Smooth muscle cell (in vitro differentiated cells): Measurements from ENCODE around the gene EMILIN1. TPM values are rescaled to one million over a fixed set of nuclear protein-coding genes. Genes with fewer than 3 reads are reported as not detected.
A peak's percentile ranks its signal among the peaks of the same experiment; 100 is the strongest.

Experiments used
- DNase-seq: peaks from one replicate; lab custom pipeline; 2025; ENCODE audit not compliant: unreplicated experiment; lab: John Stamatoyannopoulos, UW
- H2AFZ ChIP-seq: fragments of 200-600 bp; sonication (generic); 2 replicates; pipeline ENCODE4 v1.6.0; 2016; ENCODE audit warnings: antibody characterized with exemption, low read depth, mild to moderate bottlenecking
- H3F3A ChIP-seq: fragments of 200-600 bp; sonication (generic); 2 replicates; pipeline ENCODE4 v1.6.0; 2017; ENCODE audit warnings: antibody characterized with exemption, low read depth
- H3K27ac ChIP-seq: fragments of 200-600 bp; sonication (generic); 2 replicates; pipeline ENCODE4 v1.5.1; 2016; ENCODE audit warnings: low read depth, mild to moderate bottlenecking
- H3K27me3 ChIP-seq: fragments of 200-600 bp; sonication (generic); 2 replicates; pipeline ENCODE4 v1.6.1; 2016; ENCODE audit warnings: low read depth, mild to moderate bottlenecking
- H3K36me3 ChIP-seq: fragments of 200-600 bp; sonication (generic); 2 replicates; pipeline ENCODE4 v1.5.1; 2016; ENCODE audit warnings: low read depth
- H3K4me1 ChIP-seq: fragments of 200-600 bp; sonication (generic); 2 replicates; pipeline ENCODE4 v1.5.1; 2016; ENCODE audit warnings: low read depth
- H3K4me2 ChIP-seq: fragments of 200-600 bp; sonication (generic); 2 replicates; pipeline ENCODE4 v1.6.0; 2016; ENCODE audit warnings: mild to moderate bottlenecking
- H3K4me3 ChIP-seq: fragments of 200-600 bp; sonication (generic); 2 replicates; pipeline ENCODE4 v1.5.1; 2016; ENCODE audit warnings: mild to moderate bottlenecking
- H3K79me2 ChIP-seq: fragments of 200-600 bp; sonication (generic); 2 replicates; pipeline ENCODE4 v1.6.0; 2016; ENCODE audit warnings: low read depth, mild to moderate bottlenecking
- H3K9ac ChIP-seq: fragments of 200-600 bp; sonication (generic); 2 replicates; pipeline ENCODE4 v1.6.0; 2016; ENCODE audit warnings: low read depth
- H3K9me3 ChIP-seq: fragments of 200-600 bp; sonication (generic); replicated peaks from 2 replicates; pipeline ENCODE4 v1.5.1; 2016; ENCODE audit warnings: low read depth
- H4K20me1 ChIP-seq: fragments of 200-600 bp; sonication (generic); 2 replicates; pipeline ENCODE4 v1.6.0; 2016; ENCODE audit warnings: low read depth
- CTCF ChIP-seq: fragments of 200-600 bp; sonication (generic); IDR thresholded peaks from 2 replicates; pipeline ENCODE4 v1.5.1; 2017; ENCODE audit warnings: borderline replicate concordance, mild to moderate bottlenecking, antibody characterized with exemption; ENCODE audit not compliant: insufficient read depth, poor library complexity, severe bottlenecking
- WGBS: methylation state at CpG from one replicate; pipeline ENCODE4 v1.1.7; 2016; ENCODE audit warnings: low lambda C conversion rate; 5-methylcytosine and 5-hydroxymethylcytosine counted together
- polyA plus RNA-seq: library from polyadenylated mRNA; unstranded; fragments of >200 nt; fragmentation: Nextera tagmentation; extraction: Ambion mirVana; gene quantifications from 2 replicates; pipeline ENCODE4 v1.2.1, GENCODE V29; 2016
- total RNA-seq: library from RNA; depleted of rRNA; stranded (reverse); fragments of >200 nt; gene quantifications from 2 replicates; pipeline ENCODE4 v1.2.3, GENCODE V29; 2014

EMILIN1 gene
- total and polyA plus RNA-seq, 2 experiments from 2014 or later, result 111 to 518 TPM

GRCh38 chr2:27130396-27130795 lies 52.0 kb downstream of the EMILIN1 start:
- Histone ChIP-seq H3K4me2 (no peak overlapping the region), H3K27me3 (no peaks in the 10 kb centered on the region), H3K4me1 (peaks cover 6% of the 10 kb centered on the region), H3F3A (peaks cover 4% of the 10 kb centered on the region), H4K20me1 (peaks cover 18% of the 10 kb centered on the region), H2AFZ (no peak overlapping the region), H3K9ac (no peak overlapping the region), H3K9me3 (no peaks in the 10 kb centered on the region), H3K36me3 (no peaks in the 10 kb centered on the region), H3K4me3 (no peak overlapping the region), H3K27ac (no peak overlapping the region), H3K79me2 (peaks cover 17% of the 10 kb centered on the region)
- no peak for TF ChIP-seq CTCF
- no peak for DNase-seq
- WGBS, result 96% methylated on average over 10 of the region's 10 CpGs

- peaks cover 6% of the 10 kb centered on the region for H3K4me1 ChIP-seq
- no peaks in the 10 kb centered on the region for H3K27me3 ChIP-seq
- no peak overlapping the region for H3K9ac ChIP-seq
- peaks cover 17% of the 10 kb centered on the region for H3K79me2 ChIP-seq
- WGBS, result 94% methylated on average over 11 of the region's 11 CpGs
- no peak for DNase-seq
- peaks cover 4% of the 10 kb centered on the region for H3F3A ChIP-seq
- H3K27ac ChIP-seq, result no peak overlapping the region
- TF ChIP-seq CTCF, result no peak
- H3K4me2 ChIP-seq, result no peak overlapping the region
- no peak overlapping the region for H2AFZ ChIP-seq
- no peaks in the 10 kb centered on the region for H3K9me3 ChIP-seq
- H4K20me1 ChIP-seq, result peaks cover 18% of the 10 kb centered on the region
- H3K4me3 ChIP-seq, result no peak overlapping the region
- H3K36me3 ChIP-seq, result no peaks in the 10 kb centered on the region
Observed at GRCh38 chr2:27131429-27131828, 53.0 kb downstream of the EMILIN1 start.

GRCh38 chr2:27133195-27133875 lies 54.9 kb downstream of the EMILIN1 start:
- no peaks in the 10 kb centered on the region for H3K27me3 ChIP-seq
- peak overlapping the region; percentile 81 for H3K9ac ChIP-seq
- H3K27ac ChIP-seq, result no peak overlapping the region
- peaks cover 18% of the 10 kb centered on the region for H4K20me1 ChIP-seq
- peaks cover 6% of the 10 kb centered on the region for H3K4me1 ChIP-seq
- no peaks in the 10 kb centered on the region for H3K9me3 ChIP-seq
- peak overlapping the region; percentile 83 for H3K4me3 ChIP-seq
- H3K4me2 ChIP-seq, result peak overlapping the region; percentile 85
- no peaks in the 10 kb centered on the region for H3K36me3 ChIP-seq
- 61% methylated on average over 14 of the region's 14 CpGs for WGBS
- peaks cover 4% of the 10 kb centered on the region for H3F3A ChIP-seq
- H2AFZ ChIP-seq, result no peak overlapping the region
- peaks cover 17% of the 10 kb centered on the region for H3K79me2 ChIP-seq
- no peak for DNase-seq
- no peak for TF ChIP-seq CTCF
